Motor neuron (in vitro differentiated cells): ENCODE results near the gene SP1. TPM values are rescaled to one million over a fixed set of nuclear protein-coding genes. Genes with fewer than 3 reads are reported as not detected.

Experiments
- ATAC-seq, 8 experiments: fragments of 200-7000 bp; cut with Tn5 transposase; replicated peaks in 6 of 8; 2 replicates each; pipeline ENCODE4 v1.8.0; 2021; ENCODE audit warnings: mild to moderate bottlenecking in 8 of 8, moderate library complexity in 8 of 8
- H3K27ac ChIP-seq, 2 donors: fragments of 250-450 bp; sonication (Bioruptor Pico); 2 replicates each; pipeline ENCODE4 v1.9.0; 2021; ENCODE audit warnings: antibody characterized with exemption in 2 of 2, mild to moderate bottlenecking in 2 of 2, moderate library complexity in 1 of 2
- H3K4me1 ChIP-seq, 2 donors: fragments of 250-450 bp; sonication (Bioruptor Pico); replicated peaks in 1 of 2; 2 replicates each; pipeline ENCODE4 v1.6.1; 2021; ENCODE audit warnings: antibody characterized with exemption in 2 of 2, mild to moderate bottlenecking in 2 of 2, moderate library complexity in 1 of 2
- H3K4me3 ChIP-seq, 5 donors: fragments of 250-450 bp; sonication (Bioruptor Pico); 2 replicates each; pipeline ENCODE4 v1.9.0; 2021; ENCODE audit warnings: antibody characterized with exemption in 5 of 5, mild to moderate bottlenecking in 5 of 5, moderate library complexity in 4 of 5
- WGBS, 10 experiments: fragments of 450-650 bp; shearing (Covaris generic); methylation state at CpG; one replicate each; pipeline ENCODE4 v1.0.0; 2022; 5-methylcytosine and 5-hydroxymethylcytosine counted together
- in situ Hi-C, 9 experiments: fragments of 400-800 bp; cut with MboI; loops; one replicate each; pipeline ENCODE4 v1.15.0; 2021; ENCODE audit warnings: low sequenced_read_pairs in 9 of 9, low pct_unique_long_range_greater_than_20kb in 2 of 9; ENCODE audit not compliant: unreplicated experiment in 9 of 9
- total RNA-seq, 8 experiments: library from RNA; unstranded; fragments of 300-600 nt; gene quantifications; 2 replicates each; pipeline versions ENCODE4 v1.2.3 to v1.2.4, GENCODE V29; 2022

The SP1 gene
- total RNA-seq, 8 experiments from 2014 or later, result 17.2 to 56.3 (median 31.1) TPM

GRCh38 chr12:53461591-53461990 is 81.6 kb downstream of the SP1 start:
- no peak for ATAC-seq
- in situ Hi-C loops, result no loop called here
- H3K4me3 ChIP-seq, result no peak overlapping the region
- H3K4me1 ChIP-seq, result peaks cover 0 to 3% of the 10 kb centered on the region in 2 donors
- 50 to 100% (median 82%) methylated on average over 2 to 5 of the region's 8 CpGs; no CpG with 5 or more reads in 3 of the 10 experiments for WGBS, 10 experiments
- H3K27ac ChIP-seq, result no peak overlapping the region

DNA sequence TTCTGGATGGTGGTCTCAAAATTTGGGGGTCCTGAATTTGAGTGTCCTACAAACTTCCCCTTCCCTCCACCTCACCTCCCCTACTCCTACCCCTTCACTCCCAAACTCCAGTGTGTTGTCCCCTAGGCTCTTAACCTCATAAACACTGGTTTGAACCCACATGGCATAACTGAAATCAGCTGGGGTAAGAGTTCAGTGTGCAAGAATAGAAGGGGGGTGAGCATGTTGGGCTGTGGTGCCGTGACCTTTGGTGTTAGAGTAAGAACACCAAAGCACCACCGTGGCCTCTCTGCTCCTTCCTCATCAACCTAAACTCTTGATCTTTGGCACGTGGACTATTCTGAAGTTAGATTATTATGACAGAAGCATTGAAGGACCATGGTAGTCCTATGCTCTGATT is 83.0 kb downstream of the SP1 start:
- in situ Hi-C loops, result no loop called here
- Histone ChIP-seq H3K4me3 (no peak overlapping the region), H3K27ac (no peak overlapping the region), H3K4me1 (peaks cover 0 to 3% of the 10 kb centered on the region in 2 donors)
- no peak for ATAC-seq
- WGBS, 10 experiments, result 50 to 100% (median 90%) methylated on average over 1 to 2 of the region's 3 CpGs; no CpG with 5 or more reads in 5 of the 10 experiments

- in situ Hi-C loops, result no loop called here
- peak in 4 of 8 experiments; percentile 4 to 38 (median 27) for ATAC-seq
- Histone ChIP-seq H3K4me1 (peaks cover 0 to 3% of the 10 kb centered on the region in 2 donors), H3K4me3 (no peak overlapping the region), H3K27ac (no peak overlapping the region)
- WGBS, 10 experiments, result 42 to 96% (median 80%) methylated on average over 1 to 4 of the region's 5 CpGs; no CpG with 5 or more reads in 1 of the 10 experiments
Observed at GRCh38 chr12:53463802-53464560, 84.0 kb downstream of the SP1 start.

- Histone ChIP-seq H3K27ac (no peak overlapping the region), H3K4me1 (peaks cover 0 to 3% of the 10 kb centered on the region in 2 donors), H3K4me3 (no peak overlapping the region)
- WGBS, 10 experiments, result 69 to 100% (median 90%) methylated on average over 1 to 4 of the region's 11 CpGs; no CpG with 5 or more reads in 3 of the 10 experiments
- peak in 5 of 8 experiments; percentile 8 to 45 (median 18) for ATAC-seq
- in situ Hi-C loops, result no loop called here
Observed at GRCh38 chr12:53464685-53465418, 84.9 kb downstream of the SP1 start.

DNA sequence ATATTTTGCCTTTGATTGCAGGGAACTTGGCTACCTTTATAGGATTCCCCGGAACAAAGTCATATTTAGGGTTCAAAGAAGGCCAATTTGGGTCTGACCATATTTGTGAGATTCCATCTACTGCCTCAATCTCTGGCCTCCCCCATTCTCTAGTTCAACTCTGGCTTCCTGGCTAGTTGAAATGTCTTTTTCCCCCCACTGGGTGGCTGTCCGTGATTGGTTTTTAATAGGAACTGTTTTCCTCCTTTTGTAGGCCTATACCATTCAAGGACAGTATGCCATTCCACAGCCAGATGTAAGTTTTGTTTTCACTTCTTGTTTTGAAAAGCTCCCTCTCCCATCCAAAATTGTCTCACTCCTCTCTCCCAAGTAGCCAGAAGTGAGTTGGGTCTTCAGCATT is 85.7 kb downstream of the SP1 start:
- 0 to 100% (median 70%) methylated on average over 1 to 2 of the region's 2 CpGs; no CpG with 5 or more reads in 3 of the 10 experiments for WGBS, 10 experiments
- Histone ChIP-seq H3K4me3 (no peak overlapping the region), H3K4me1 (peaks cover 0 to 3% of the 10 kb centered on the region in 2 donors), H3K27ac (no peak overlapping the region)
- peak in 1 of 8 experiments; percentile 13 for ATAC-seq
- in situ Hi-C loops, result no loop called here

Other genes starting within 250 kb of the SP1 start
- gene ZNF740, start 199.5 kb upstream of the SP1 start, total RNA-seq, result 10 to 100 TPM; 13.8 to 39.8 (median 19.1) TPM
- 100 to 1,000 TPM in 1 of 8 experiments, 10 to 100 TPM in 6, 1 to 10 TPM in 1; 8.0 to 106 (median 27.7) TPM for gene CSAD, start 199.3 kb upstream of the SP1 start, total RNA-seq
- 1 to 10 TPM in 3 of 8 experiments, under 1 TPM in 5; 0.05 to 1.6 (median 0.80) TPM for gene ITGB7, start 172.9 kb upstream of the SP1 start, total RNA-seq
- gene RARG, start 148.0 kb upstream of the SP1 start, total RNA-seq, result 10 to 100 TPM in 3 of 8 experiments, 1 to 10 TPM in 4, under 1 TPM in 1; 0.33 to 37.3 (median 4.2) TPM
- 10 to 100 TPM in 3 of 8 experiments, under 1 TPM in 5; 0.50 to 15.2 (median 0.66) TPM for gene ESPL1, start 111.9 kb upstream of the SP1 start, total RNA-seq
- 1,000 to 10,000 TPM in 4 of 8 experiments, 100 to 1,000 TPM in 4; 433 to 1,182 (median 923) TPM for gene PFDN5, start 84.6 kb upstream of the SP1 start, total RNA-seq
- 100 to 1,000 TPM in 1 of 8 experiments, 10 to 100 TPM in 7; 70.2 to 101 (median 87.1) TPM for gene MYG1, start 80.5 kb upstream of the SP1 start, total RNA-seq
- 100 to 1,000 TPM in 1 of 8 experiments, 10 to 100 TPM in 7; 46.8 to 111 (median 64.1) TPM for gene AAAS, start 58.6 kb upstream of the SP1 start, total RNA-seq
- gene SP7, start 43.8 kb upstream of the SP1 start, total RNA-seq, result 1 to 10 TPM in 1 of 8 experiments, under 1 TPM in 7; 0.14 to 1.4 (median 0.24) TPM
- gene AMHR2, start 43.7 kb downstream of the SP1 start, total RNA-seq, result 1 to 10 TPM in 1 of 8 experiments, under 1 TPM in 4, not detected in 3; 0.13 to 2.4 (median 0.38) TPM
- 100 to 1,000 TPM in 3 of 8 experiments, 10 to 100 TPM in 5; 42.8 to 264 (median 79.4) TPM for gene PRR13, start 61.6 kb downstream of the SP1 start, total RNA-seq
- gene PCBP2, start 71.9 kb downstream of the SP1 start, total RNA-seq, result 100 to 1,000 TPM; 188 to 782 (median 284) TPM
- 10 to 100 TPM; 17.2 to 90.3 (median 32.7) TPM for gene MAP3K12, start 119.3 kb downstream of the SP1 start, total RNA-seq
- 10 to 100 TPM; 24.8 to 56.9 (median 44.5) TPM for gene TARBP2, start 121.1 kb downstream of the SP1 start, total RNA-seq
- 1 to 10 TPM in 1 of 8 experiments, under 1 TPM in 1, not detected in 6; 0.78 to 2.2 TPM for gene NPFF, start 127.3 kb downstream of the SP1 start, total RNA-seq
- gene ATF7, start 246.2 kb downstream of the SP1 start, total RNA-seq, result 10 to 100 TPM in 5 of 8 experiments, 1 to 10 TPM in 3; 7.9 to 37.7 (median 12.5) TPM